ENCODE results near the gene NCCRP1.

NCCRP1 gene

GRCh38 chr19:39197808-39198207 lies 1.0 kb downstream of the NCCRP1 start:
- no peak overlapping the region for H3K4me3 ChIP-seq (ENCODE audit: low read length)
- DNase-seq (ENCODE audit: low read depth, low spot score) = no peak
- no peak overlapping the region for H3K27ac ChIP-seq (ENCODE audit: low read length)

DNA sequence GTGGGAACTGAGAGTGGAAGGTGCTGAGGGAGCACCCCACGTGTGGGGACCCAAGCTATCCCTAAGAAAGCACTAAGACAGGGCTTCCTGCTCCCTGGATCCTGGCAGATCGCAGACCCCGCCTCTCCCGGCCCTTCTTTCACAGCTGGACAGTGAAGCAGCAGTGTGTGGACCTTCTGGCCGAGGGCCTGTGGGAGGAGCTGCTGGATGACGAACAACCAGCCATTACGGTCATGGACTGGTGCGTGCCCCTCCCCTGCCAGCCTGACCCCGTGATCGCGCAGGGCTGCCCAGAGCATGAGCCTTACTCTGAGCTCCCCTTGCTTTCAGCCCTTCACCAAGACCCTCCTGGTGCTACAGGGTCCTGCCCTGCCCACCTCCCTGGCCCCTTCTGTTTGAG lies 2.3 kb downstream of the NCCRP1 start:
- Histone ChIP-seq H3K27me3 (ENCODE audit: control insufficient read depth, insufficient read depth, low read length) (peaks cover 12% of the 10 kb centered on the region), H3K9me3 (ENCODE audit: control insufficient read depth, insufficient read depth, low read length) (no peaks in the 10 kb centered on the region), H3K36me3 (ENCODE audit: control insufficient read depth, insufficient read depth, low read length) (no peaks in the 10 kb centered on the region), H3K4me3 (ENCODE audit: low read length) (no peak overlapping the region), H3K27ac (ENCODE audit: low read length) (no peak overlapping the region), H3K4me1 (ENCODE audit: control insufficient read depth, insufficient read depth, low read length) (peaks cover 6% of the 10 kb centered on the region)
- WGBS (ENCODE audit: insufficient coverage, insufficient read length) = no CpG with 5 or more reads among the region's 11 CpGs
- DNase-seq (ENCODE audit: low read depth, low spot score) = no peak

More at GRCh38 chr19:39197808-39198207, 1.0 kb downstream of the NCCRP1 start:
- peaks cover 11% of the 10 kb centered on the region for H3K27me3 ChIP-seq (ENCODE audit: control insufficient read depth, insufficient read depth, low read length)
- no peaks in the 10 kb centered on the region for H3K36me3 ChIP-seq (ENCODE audit: control insufficient read depth, insufficient read depth, low read length)
- WGBS (ENCODE audit: insufficient coverage, insufficient read length) = no CpG with 5 or more reads among the region's 5 CpGs
- peaks cover 4% of the 10 kb centered on the region; the same call in 1 of the 2 replicates for H3K4me1 ChIP-seq (ENCODE audit: control insufficient read depth, insufficient read depth, low read length)
- no peaks in the 10 kb centered on the region for H3K9me3 ChIP-seq (ENCODE audit: control insufficient read depth, insufficient read depth, low read length)

DNA sequence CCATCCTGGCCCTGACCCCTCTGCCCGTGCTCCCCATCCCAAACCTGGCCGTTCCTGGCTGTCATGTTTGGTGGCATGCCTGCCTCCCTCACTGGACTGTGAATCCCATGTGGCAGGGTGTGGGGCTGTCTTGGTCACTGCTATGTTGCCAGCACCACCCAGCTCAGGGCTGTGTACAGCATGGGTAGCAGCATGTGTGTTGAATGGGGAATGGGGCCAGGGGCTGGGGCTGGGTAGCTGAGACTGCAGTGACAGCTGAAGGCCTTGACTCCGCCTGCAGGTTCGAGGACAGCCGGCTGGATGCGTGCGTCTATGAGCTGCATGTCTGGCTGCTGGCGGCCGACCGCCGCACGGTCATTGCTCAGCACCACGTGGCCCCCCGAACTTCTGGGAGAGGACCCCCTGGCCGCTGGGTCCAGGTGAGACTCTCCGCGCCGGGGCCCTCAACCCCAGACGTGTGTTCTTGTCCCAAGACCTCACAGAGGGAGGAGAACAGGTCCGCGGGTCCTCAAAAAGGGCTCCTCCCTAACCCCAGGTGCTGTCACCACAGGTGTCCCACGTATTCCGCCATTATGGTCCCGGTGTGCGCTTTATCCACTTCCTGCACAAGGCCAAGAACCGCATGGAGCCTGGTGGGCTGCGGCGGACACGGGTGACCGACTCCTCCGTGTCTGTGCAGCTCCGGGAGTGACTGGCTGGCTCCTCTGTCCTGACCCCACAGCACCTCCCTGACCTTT lies 3.5 kb downstream of the NCCRP1 start:
- H3K9me3 ChIP-seq (ENCODE audit: control insufficient read depth, insufficient read depth, low read length) = no peaks in the 10 kb centered on the region
- no peak for DNase-seq (ENCODE audit: low read depth, low spot score)
- H3K27me3 ChIP-seq (ENCODE audit: control insufficient read depth, insufficient read depth, low read length) = peaks cover 12% of the 10 kb centered on the region
- peaks cover 8% of the 10 kb centered on the region for H3K4me1 ChIP-seq (ENCODE audit: control insufficient read depth, insufficient read depth, low read length)
- no peaks in the 10 kb centered on the region for H3K36me3 ChIP-seq (ENCODE audit: control insufficient read depth, insufficient read depth, low read length)
- H3K27ac ChIP-seq (ENCODE audit: low read length) = no peak overlapping the region
- no CpG with 5 or more reads among the region's 32 CpGs for WGBS (ENCODE audit: insufficient coverage, insufficient read length)
- no peak overlapping the region for H3K4me3 ChIP-seq (ENCODE audit: low read length)

GRCh38 chr19:39200803-39201115 lies 4.0 kb downstream of the NCCRP1 start:
- H3K4me3 ChIP-seq (ENCODE audit: low read length) = no peak overlapping the region
- H3K27ac ChIP-seq (ENCODE audit: low read length) = no peak overlapping the region
- peaks cover 8% of the 10 kb centered on the region for H3K4me1 ChIP-seq (ENCODE audit: control insufficient read depth, insufficient read depth, low read length)
- H3K9me3 ChIP-seq (ENCODE audit: control insufficient read depth, insufficient read depth, low read length) = no peaks in the 10 kb centered on the region
- DNase-seq (ENCODE audit: low read depth, low spot score) = no peak
- H3K36me3 ChIP-seq (ENCODE audit: control insufficient read depth, insufficient read depth, low read length) = no peaks in the 10 kb centered on the region
- WGBS (ENCODE audit: insufficient coverage, insufficient read length) = no CpG with 5 or more reads among the region's 3 CpGs
- peaks cover 12% of the 10 kb centered on the region for H3K27me3 ChIP-seq (ENCODE audit: control insufficient read depth, insufficient read depth, low read length)

DNA sequence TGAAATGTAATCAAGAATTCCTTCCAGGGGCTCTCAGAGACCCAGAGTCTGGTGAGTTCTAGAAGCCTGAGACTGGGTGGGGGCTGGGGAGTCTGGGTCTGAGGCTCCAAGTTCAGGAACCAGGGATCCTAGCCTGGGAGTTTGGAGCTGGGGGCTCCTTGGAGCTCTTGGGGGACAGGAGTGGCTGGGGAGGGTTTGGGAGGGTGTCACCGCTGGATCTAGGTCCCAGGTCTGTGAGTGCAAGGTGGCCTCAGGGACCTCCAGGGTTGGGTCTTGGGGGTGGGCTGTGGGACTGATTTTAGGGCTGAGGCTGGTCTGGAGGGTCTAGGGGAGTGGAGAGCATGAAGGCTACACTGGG lies 6.2 kb downstream of the NCCRP1 start:
- H3K4me3 ChIP-seq (ENCODE audit: low read length) = no peak overlapping the region
- H3K9me3 ChIP-seq (ENCODE audit: control insufficient read depth, insufficient read depth, low read length) = no peaks in the 10 kb centered on the region
- WGBS (ENCODE audit: insufficient coverage, insufficient read length) = no CpG with 5 or more reads among the region's 1 CpG
- no peak overlapping the region for H3K27ac ChIP-seq (ENCODE audit: low read length)
- H3K27me3 ChIP-seq (ENCODE audit: control insufficient read depth, insufficient read depth, low read length) = peaks cover 3% of the 10 kb centered on the region; the same call in 1 of the 2 replicates
- H3K4me1 ChIP-seq (ENCODE audit: control insufficient read depth, insufficient read depth, low read length) = peaks cover 6% of the 10 kb centered on the region
- H3K36me3 ChIP-seq (ENCODE audit: control insufficient read depth, insufficient read depth, low read length) = no peaks in the 10 kb centered on the region
- DNase-seq (ENCODE audit: low read depth, low spot score) = no peak

DNA sequence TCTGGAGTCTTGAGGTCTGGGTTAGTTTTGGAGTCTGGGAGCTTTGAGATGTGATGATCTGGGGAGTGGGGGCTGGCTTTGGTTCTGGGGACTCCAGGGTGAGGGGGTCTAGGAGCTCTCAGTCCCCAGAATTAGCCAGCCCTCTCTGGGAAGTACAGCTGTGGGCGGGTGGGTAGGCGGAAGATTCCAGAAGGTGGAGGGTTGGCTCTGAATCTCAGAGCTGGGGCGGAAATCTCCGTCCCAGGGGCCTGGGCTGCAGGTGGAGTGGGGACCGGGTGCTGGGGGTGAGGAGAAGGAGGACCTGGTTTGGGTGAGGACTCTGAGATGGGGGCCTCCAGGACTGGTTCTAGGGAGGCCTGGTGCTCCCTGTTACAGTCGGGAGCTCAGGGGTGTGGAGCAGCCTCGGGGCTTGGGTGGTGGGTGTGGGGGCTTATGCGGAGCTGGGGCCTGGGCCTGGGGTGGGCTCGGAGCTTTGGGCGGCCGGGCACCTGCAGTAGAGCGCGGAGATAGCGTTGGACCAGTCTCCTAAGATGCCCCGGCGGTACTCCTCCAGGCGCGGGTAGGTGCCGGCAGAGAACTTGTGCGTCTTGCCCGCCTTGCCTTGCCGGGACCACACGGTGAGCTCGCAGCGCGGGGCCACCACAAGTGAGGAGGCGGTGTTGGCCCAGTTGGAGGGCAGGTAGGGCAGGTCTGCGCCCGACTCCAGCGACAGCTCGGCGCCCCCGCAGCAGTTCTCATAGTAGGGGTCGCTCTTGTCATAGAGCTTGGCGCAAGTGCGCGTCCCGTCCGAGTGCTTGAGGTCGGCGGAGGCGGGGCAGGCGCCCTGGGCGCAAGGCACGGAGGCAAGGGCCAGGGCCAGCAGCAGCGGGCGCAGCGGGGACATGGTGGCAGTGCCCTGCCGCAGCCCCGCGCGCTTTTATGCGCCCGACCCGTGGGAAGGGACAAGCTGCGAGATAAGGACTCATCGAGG lies 6.9 kb downstream of the NCCRP1 start, which contains the start of gene SYCN:
SYCN (minus strand) TSS at position 892 of the 970 bp plus-strand sequence; CDS start at position 883, 9 bp downstream.
- peaks cover 1% of the 10 kb centered on the region for H3K27me3 ChIP-seq (ENCODE audit: control insufficient read depth, insufficient read depth, low read length)
- no peaks in the 10 kb centered on the region for H3K36me3 ChIP-seq (ENCODE audit: control insufficient read depth, insufficient read depth, low read length)
- H3K9me3 ChIP-seq (ENCODE audit: control insufficient read depth, insufficient read depth, low read length) = no peaks in the 10 kb centered on the region
- DNase-seq (ENCODE audit: low read depth, low spot score) = no peak
- no peak within 1 kb of the TSS for H3K27ac ChIP-seq (ENCODE audit: low read length)
- WGBS (ENCODE audit: insufficient coverage, insufficient read length) = no CpG with 5 or more reads among the region's 57 CpGs
- H3K4me3 ChIP-seq (ENCODE audit: low read length) = peak within 1 kb of the TSS; percentile 6; the same call in 1 of the 2 replicates
- H3K4me1 ChIP-seq (ENCODE audit: control insufficient read depth, insufficient read depth, low read length) = peaks cover 6% of the 10 kb centered on the region

- DNase-seq (ENCODE audit: low read depth, low spot score) = no peak
- Histone ChIP-seq H3K9me3 (ENCODE audit: control insufficient read depth, insufficient read depth, low read length) (no peaks in the 10 kb centered on the region), H3K36me3 (ENCODE audit: control insufficient read depth, insufficient read depth, low read length) (no peaks in the 10 kb centered on the region), H3K4me3 (ENCODE audit: low read length) (no peak overlapping the region), H3K27me3 (ENCODE audit: control insufficient read depth, insufficient read depth, low read length) (peaks cover 1% of the 10 kb centered on the region), H3K27ac (ENCODE audit: low read length) (no peak overlapping the region), H3K4me1 (ENCODE audit: control insufficient read depth, insufficient read depth, low read length) (peaks cover 6% of the 10 kb centered on the region)
- no CpG with 5 or more reads among the region's 3 CpGs for WGBS (ENCODE audit: insufficient coverage, insufficient read length)
Observed at GRCh38 chr19:39205449-39205764, 8.6 kb downstream of the NCCRP1 start.

DNA sequence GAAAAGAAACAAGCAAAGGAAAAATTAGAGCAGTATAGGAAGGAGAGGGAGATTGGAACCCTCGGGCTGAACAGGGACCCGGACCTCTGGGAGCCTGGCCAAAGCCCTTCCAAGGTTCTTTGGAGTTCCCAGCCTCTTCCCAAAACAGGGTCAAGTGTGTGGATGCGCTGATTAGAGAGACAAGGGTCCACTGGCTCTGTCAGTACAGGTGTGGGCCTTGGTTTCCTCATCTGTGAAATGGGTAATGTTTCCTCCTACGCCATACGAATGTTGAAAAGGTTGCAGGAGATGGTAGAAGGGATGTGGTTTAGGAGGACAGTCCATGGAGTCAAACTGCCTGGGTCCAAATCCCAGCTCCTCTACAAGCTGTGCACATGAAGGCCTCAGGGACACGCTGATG lies 9.4 kb downstream of the NCCRP1 start:
- H3K27ac ChIP-seq (ENCODE audit: low read length) = no peak overlapping the region
- H3K4me1 ChIP-seq (ENCODE audit: control insufficient read depth, insufficient read depth, low read length) = peaks cover 6% of the 10 kb centered on the region
- no CpG with 5 or more reads among the region's 6 CpGs for WGBS (ENCODE audit: insufficient coverage, insufficient read length)
- H3K4me3 ChIP-seq (ENCODE audit: low read length) = no peak overlapping the region
- no peak for DNase-seq (ENCODE audit: low read depth, low spot score)
- peaks cover 1% of the 10 kb centered on the region for H3K27me3 ChIP-seq (ENCODE audit: control insufficient read depth, insufficient read depth, low read length)
- no peaks in the 10 kb centered on the region for H3K36me3 ChIP-seq (ENCODE audit: control insufficient read depth, insufficient read depth, low read length)
- H3K9me3 ChIP-seq (ENCODE audit: control insufficient read depth, insufficient read depth, low read length) = no peaks in the 10 kb centered on the region

DNA sequence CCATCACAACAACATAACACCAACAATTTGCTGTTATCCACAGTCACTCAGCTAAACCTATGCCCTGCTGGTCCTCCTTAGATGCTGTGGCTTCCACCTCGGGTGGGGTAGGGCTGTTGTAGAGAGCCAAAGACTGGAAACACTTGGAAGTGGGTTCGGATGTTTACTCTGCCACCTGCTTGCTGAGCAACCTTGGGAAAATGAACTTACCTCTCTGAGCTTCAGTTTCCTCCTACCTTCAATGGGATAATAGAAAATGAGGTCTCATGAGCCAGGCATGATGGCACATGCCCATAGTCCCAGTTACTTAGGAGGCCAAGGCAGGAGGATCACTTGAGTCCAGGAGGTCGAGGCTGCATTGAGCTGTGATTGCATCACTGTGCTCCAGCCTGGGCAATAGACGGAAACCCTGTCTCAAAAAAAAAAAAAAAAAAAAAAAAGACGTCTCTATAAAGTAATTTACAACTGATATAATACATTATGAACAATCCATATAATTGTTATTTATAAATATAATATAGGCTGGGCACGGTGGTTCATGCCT lies 10.6 kb downstream of the NCCRP1 start:
- Histone ChIP-seq H3K27ac (ENCODE audit: low read length) (no peak overlapping the region), H3K27me3 (ENCODE audit: control insufficient read depth, insufficient read depth, low read length) (peaks cover 1% of the 10 kb centered on the region), H3K4me1 (ENCODE audit: control insufficient read depth, insufficient read depth, low read length) (peaks cover 6% of the 10 kb centered on the region), H3K4me3 (ENCODE audit: low read length) (no peak overlapping the region), H3K36me3 (ENCODE audit: control insufficient read depth, insufficient read depth, low read length) (no peaks in the 10 kb centered on the region), H3K9me3 (ENCODE audit: control insufficient read depth, insufficient read depth, low read length) (no peaks in the 10 kb centered on the region)
- no peak for DNase-seq (ENCODE audit: low read depth, low spot score)
- no CpG with 5 or more reads among the region's 6 CpGs for WGBS (ENCODE audit: insufficient coverage, insufficient read length)

DNA sequence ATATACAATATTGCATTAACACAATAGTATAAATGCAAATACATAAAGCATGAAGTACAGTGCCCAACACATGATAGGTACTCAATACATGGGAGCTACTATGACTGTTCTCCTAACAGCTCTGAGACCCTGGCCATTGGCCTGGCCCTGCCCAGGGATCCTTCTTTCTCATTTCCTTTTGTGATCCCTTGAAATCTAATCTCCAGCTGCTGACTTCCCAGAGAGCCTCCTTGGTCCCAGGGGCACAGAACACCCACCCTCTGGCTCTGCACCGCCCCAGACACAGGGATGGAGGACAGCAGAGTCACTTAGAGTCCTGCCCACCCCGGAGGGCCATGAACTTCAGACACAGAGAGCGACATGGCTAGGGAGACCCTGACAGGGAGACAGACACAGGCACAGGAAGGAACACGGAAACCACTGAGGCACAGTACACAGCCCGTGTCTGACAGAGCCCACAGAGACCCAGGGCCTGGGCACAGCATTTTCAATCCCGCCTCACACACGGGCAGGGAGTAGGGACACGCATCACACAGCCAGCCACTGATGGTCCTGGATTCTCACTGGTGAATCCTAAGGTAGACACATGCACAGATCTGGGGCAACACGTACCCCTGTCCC lies 11.5 kb downstream of the NCCRP1 start:
- Histone ChIP-seq H3K4me1 (ENCODE audit: control insufficient read depth, insufficient read depth, low read length) (peaks cover 6% of the 10 kb centered on the region), H3K27me3 (ENCODE audit: control insufficient read depth, insufficient read depth, low read length) (no peaks in the 10 kb centered on the region; the same call in none of the 2 replicates), H3K27ac (ENCODE audit: low read length) (no peak overlapping the region), H3K36me3 (ENCODE audit: control insufficient read depth, insufficient read depth, low read length) (no peaks in the 10 kb centered on the region), H3K4me3 (ENCODE audit: low read length) (no peak overlapping the region; the same call in 1 of the 2 replicates), H3K9me3 (ENCODE audit: control insufficient read depth, insufficient read depth, low read length) (no peaks in the 10 kb centered on the region)
- no CpG with 5 or more reads among the region's 9 CpGs for WGBS (ENCODE audit: insufficient coverage, insufficient read length)
- no peak for DNase-seq (ENCODE audit: low read depth, low spot score)

All from iPS DF 6.9 (cell line).